ENCODE measurements around the gene PRR19.

- no peak for TF ChIP-seq POLR2A (IDR thresholded peaks at IDR 0.05)
- TF ChIP-seq, protein P1, sequence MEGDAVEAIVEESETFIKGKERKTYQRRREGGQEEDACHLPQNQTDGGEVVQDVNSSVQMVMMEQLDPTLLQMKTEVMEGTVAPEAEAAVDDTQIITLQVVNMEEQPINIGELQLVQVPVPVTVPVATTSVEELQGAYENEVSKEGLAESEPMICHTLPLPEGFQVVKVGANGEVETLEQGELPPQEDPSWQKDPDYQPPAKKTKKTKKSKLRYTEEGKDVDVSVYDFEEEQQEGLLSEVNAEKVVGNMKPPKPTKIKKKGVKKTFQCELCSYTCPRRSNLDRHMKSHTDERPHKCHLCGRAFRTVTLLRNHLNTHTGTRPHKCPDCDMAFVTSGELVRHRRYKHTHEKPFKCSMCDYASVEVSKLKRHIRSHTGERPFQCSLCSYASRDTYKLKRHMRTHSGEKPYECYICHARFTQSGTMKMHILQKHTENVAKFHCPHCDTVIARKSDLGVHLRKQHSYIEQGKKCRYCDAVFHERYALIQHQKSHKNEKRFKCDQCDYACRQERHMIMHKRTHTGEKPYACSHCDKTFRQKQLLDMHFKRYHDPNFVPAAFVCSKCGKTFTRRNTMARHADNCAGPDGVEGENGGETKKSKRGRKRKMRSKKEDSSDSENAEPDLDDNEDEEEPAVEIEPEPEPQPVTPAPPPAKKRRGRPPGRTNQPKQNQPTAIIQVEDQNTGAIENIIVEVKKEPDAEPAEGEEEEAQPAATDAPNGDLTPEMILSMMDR (IDR thresholded peaks at IDR 0.05), result no peak
These were observed 45.9 kb upstream of the PRR19 start for GRCh38 chr19:42255766-42256745.

Measured in testis (tissue), 2 donors.